Activated CD4-positive, alpha-beta T cell treated with anti-CD3 and anti-CD28 coated beads for 36 hours (primary cell): ENCODE measurements around the gene COL20A1. TPM values are rescaled to one million over a fixed set of nuclear protein-coding genes. Genes with fewer than 3 reads are reported as not detected.

Experiments
- ATAC-seq: fragments of 200-7000 bp; cut with Tn5 transposase; one replicate; pipeline ENCODE4 v1.10.0; 2021; ENCODE audit warnings: mild to moderate bottlenecking, moderate library complexity
- CTCF ChIA-PET: fragments of 350-600 bp; sonication (Branson Sonifier 250); formaldehyde crosslinking; loops from one replicate; lab custom pipeline; 2021; ENCODE audit warnings: antibody characterized with exemption; lab: Charles Lee
- POLR2A ChIA-PET: fragments of 350-600 bp; sonication (Branson Sonifier 250); formaldehyde crosslinking; loops from one replicate; lab custom pipeline; 2021; ENCODE audit warnings: antibody characterized with exemption, inconsistent platforms; lab: Charles Lee
- DNase-seq: peaks from one replicate; pipeline ENCODE4 v3.0.0-alpha.2; 2020
- H3K27ac Mint-ChIP-seq: one replicate; pipeline ENCODE4 v1.8.0; 2021; ENCODE audit warnings: mixed read lengths
- H3K27me3 Mint-ChIP-seq: one replicate; pipeline ENCODE4 v1.8.0; 2021; ENCODE audit warnings: mixed read lengths
- H3K36me3 Mint-ChIP-seq: one replicate; pipeline ENCODE4 v1.8.0; 2021; ENCODE audit warnings: low read depth, mixed read lengths
- H3K4me1 Mint-ChIP-seq: one replicate; pipeline ENCODE4 v1.8.0; 2021; ENCODE audit warnings: mixed read lengths
- H3K4me3 Mint-ChIP-seq: one replicate; pipeline ENCODE4 v1.8.0; 2021; ENCODE audit warnings: mild to moderate bottlenecking, moderate library complexity, mixed read lengths
- H3K9me3 Mint-ChIP-seq: one replicate; pipeline ENCODE4 v1.8.0; 2021; ENCODE audit warnings: low read depth, mixed read lengths
- intact Hi-C, 2 experiments: fragments of 100-400 bp; cut with DNase I in 1 of 2; cut with micrococcal nuclease in 1 of 2; formaldehyde crosslinking; loops; one replicate each; pipeline versions ENCODE4 v1.14.2 to v1.15.1; 2022 to 2024; cut with DNase I, micrococcal nuclease
- total RNA-seq, 2 experiments: library from RNA; stranded (reverse); gene quantifications; one replicate each; pipeline ENCODE4 v1.2.3, GENCODE V29; 2021

Gene COL20A1
- total RNA-seq, 2 experiments from 2014 or later, result 0.04 to 0.09 TPM

DNA sequence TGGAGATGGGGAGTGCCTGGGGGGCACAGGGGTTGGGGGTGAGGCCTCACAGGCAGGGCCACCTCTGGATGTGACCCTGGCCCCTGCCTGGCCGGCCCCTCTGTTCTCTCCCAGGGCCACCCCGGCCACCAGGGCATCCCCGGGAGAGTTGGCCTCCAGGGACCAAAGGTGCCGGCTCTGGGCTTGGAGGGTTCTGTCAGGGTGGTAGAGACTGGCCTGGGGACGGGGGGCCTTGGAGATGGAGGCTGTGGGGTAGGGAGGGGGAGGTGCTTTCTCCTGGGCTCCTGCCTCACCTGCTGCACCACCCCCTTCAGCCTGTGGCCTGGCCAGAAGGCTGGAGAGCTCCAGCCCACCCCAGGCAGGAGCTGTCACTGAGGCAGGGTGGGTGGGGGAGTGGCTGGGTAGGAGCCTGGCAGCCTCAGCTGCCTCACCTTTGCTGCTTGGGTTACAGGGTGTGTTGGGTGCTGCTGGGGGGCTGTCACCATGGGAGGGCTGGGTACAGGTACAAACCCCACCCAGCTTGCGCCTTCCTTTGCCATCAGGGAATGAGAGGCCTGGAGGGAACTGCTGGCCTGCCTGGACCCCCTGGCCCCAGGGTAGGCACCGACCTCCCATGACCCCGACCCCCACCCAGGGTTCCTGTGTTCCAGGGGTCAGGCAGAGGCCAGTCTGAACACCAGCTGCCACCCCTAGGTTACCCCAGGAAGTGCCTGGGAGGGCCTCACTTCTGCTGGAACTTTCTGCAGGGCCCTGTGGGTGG is 32.7 kb downstream of the COL20A1 start:
- H3K27me3 Mint-ChIP-seq, result peaks cover 6% of the 10 kb centered on the region
- ATAC-seq (no peak), DNase-seq (no peak)
- no peaks in the 10 kb centered on the region for H3K4me1 Mint-ChIP-seq
- intact Hi-C loops, result no loop called here
- H3K4me3 Mint-ChIP-seq, result no peak overlapping the region
- H3K9me3 Mint-ChIP-seq, result no peaks in the 10 kb centered on the region
- no peak overlapping the region for H3K27ac Mint-ChIP-seq
- CTCF ChIA-PET, result no interaction called here
- POLR2A ChIA-PET, result no interaction called here
- no peaks in the 10 kb centered on the region for H3K36me3 Mint-ChIP-seq

- Mint-ChIP-seq H3K9me3 (peaks cover under 1% of the 10 kb centered on the region), H3K27me3 (peaks cover 7% of the 10 kb centered on the region), H3K4me1 (no peaks in the 10 kb centered on the region), H3K36me3 (no peaks in the 10 kb centered on the region), H3K4me3 (no peak overlapping the region), H3K27ac (no peak overlapping the region)
- ATAC-seq, result no peak
- DNase-seq, result no peak
- ChIA-PET CTCF (no interaction called here), POLR2A (no interaction called here)
- intact Hi-C loops, result no loop called here
Measured at GRCh38 chr20:63326314-63327230, 33.6 kb downstream of the COL20A1 start.

- no peaks in the 10 kb centered on the region for H3K36me3 Mint-ChIP-seq
- POLR2A ChIA-PET, result no interaction called here
- H3K4me3 Mint-ChIP-seq, result no peak overlapping the region
- peaks cover 6% of the 10 kb centered on the region for H3K9me3 Mint-ChIP-seq
- intact Hi-C loops, result no loop called here
- DNase-seq (no peak), ATAC-seq (no peak)
- peaks cover 11% of the 10 kb centered on the region for H3K27me3 Mint-ChIP-seq
- H3K4me1 Mint-ChIP-seq, result no peaks in the 10 kb centered on the region
- H3K27ac Mint-ChIP-seq, result no peak overlapping the region
- CTCF ChIA-PET, result no interaction called here
Measured at GRCh38 chr20:63327231-63327745, 34.3 kb downstream of the COL20A1 start.

- Mint-ChIP-seq H3K27ac (no peak overlapping the region), H3K4me1 (no peaks in the 10 kb centered on the region), H3K36me3 (no peaks in the 10 kb centered on the region), H3K4me3 (no peak overlapping the region), H3K9me3 (peaks cover 6% of the 10 kb centered on the region), H3K27me3 (peaks cover 11% of the 10 kb centered on the region)
- POLR2A ChIA-PET, result no interaction called here
- CTCF ChIA-PET, result no interaction called here
- ATAC-seq (no peak), DNase-seq (no peak)
- intact Hi-C loops, result no loop called here
Measured at GRCh38 chr20:63328026-63328700, 35.2 kb downstream of the COL20A1 start.

DNA sequence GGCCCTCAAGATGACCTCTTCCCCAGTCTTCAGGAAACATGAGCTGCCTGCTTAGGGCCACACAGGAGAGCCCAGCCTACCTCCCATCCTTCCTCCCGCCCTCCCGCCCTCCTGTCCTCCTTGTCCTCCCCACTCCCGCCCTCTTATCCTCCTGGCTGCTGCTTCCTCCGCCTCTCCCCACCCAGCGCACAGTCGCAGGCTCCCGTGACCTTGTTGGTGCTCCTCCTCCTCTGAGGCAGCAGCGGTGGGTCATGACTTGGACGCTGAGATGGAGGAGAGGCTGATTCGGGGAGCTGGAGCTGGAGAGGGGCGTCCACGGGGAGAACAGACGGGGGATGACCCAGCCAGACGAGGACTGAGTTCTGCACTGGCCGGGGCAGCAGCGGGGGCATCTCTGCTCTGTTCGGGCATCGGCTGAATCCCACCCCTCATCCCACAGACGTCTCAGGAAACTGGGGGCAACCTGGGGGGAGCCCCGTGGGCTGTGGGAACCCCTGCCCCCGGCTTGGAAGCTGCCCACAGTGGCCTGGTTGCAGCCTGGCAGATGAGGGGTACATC is 35.8 kb downstream of the COL20A1 start:
- POLR2A ChIA-PET, result no interaction called here

DNA sequence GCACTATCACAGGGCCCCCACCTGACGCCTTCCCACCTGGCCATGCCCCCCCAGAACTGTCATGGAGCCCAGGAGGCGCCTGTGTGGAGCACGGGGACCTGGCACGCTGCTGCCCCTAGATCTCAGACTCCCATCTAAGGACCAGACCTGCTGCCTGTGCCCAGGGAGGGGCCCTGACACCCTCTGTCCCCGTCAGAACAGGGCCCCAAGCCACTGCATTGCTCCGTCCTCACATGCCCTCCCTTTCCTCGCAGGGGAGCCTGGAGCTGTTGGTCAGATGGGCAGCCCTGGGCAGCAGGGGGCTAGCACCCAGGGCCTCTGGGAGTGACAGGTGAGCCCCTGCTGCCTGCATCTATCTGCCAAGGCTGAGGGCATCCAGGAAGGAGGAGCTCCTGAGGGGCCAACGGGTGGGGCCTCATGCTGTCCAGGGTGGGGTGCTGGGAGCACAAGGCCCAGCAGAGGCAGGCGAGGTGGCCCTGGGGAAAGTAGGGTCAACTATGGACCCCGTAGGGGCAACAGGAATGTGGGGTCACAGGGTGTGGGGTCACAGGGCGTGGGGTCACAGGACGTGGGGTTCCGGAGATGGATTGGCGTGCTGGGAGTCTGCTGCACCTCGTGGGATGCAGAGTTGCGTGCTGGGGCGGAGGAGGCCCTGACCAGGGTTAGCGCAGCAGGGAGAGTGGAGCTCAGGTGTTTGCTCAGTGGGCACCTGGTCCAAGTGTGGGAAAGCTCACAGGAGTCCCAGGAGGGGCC is 36.5 kb downstream of the COL20A1 start:
- Mint-ChIP-seq H3K4me3 (no peak overlapping the region), H3K4me1 (no peaks in the 10 kb centered on the region), H3K27me3 (peaks cover 11% of the 10 kb centered on the region), H3K27ac (no peak overlapping the region), H3K36me3 (no peaks in the 10 kb centered on the region), H3K9me3 (peaks cover 6% of the 10 kb centered on the region)
- POLR2A ChIA-PET, result no interaction called here
- CTCF ChIA-PET, result no interaction called here
- no peak for ATAC-seq
- DNase-seq, result no peak
- intact Hi-C loops, result no loop called here

More for the DNA sequence above, 35.8 kb downstream of the COL20A1 start:
- Mint-ChIP-seq H3K9me3 (peaks cover 6% of the 10 kb centered on the region), H3K27me3 (peaks cover 11% of the 10 kb centered on the region), H3K36me3 (no peaks in the 10 kb centered on the region), H3K27ac (no peak overlapping the region), H3K4me1 (no peaks in the 10 kb centered on the region), H3K4me3 (no peak overlapping the region)
- no peak for DNase-seq
- no peak for ATAC-seq
- CTCF ChIA-PET, result no interaction called here
- intact Hi-C loops, result no loop called here

DNA sequence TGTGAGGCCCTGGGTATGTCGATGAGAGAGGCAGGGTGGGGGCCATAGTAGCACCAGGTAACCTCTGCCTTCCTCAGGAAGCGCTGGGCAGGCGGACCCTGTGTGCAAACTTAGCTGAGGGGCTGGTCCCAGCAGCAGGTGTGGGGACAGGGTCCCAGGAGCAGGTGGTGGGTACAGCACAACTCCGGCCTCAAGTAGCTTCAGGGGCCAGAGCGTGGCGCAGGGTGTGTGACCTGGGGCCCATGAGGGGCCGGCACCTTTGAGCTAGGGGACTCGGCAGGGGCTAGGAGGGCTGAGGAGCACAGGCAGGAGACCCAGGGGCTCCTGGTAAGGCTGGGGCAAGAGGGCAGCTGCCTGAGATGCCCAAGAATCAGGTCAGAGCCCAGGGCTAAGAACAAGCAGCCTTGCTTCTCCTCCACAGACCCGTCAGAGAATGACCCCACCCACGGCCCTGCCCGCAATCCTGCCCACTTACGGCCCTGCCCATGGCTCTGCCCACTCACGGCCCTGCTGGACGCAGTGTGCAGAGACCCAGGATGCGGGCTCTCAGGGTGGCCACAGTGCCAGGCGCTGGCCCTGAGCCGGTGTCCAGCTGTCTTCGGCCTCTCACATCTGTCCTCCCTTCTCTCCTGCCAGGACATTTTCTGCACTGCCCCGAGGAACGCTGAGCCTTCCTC is 37.2 kb downstream of the COL20A1 start:
- ChIA-PET CTCF (interaction anchor here (0.5 kb wide), 1 partner anchor 342 kb away, joined by 3 read pairs; no protein-coding TSS in a partner anchor), POLR2A (no interaction called here)
- Mint-ChIP-seq H3K4me1 (no peaks in the 10 kb centered on the region), H3K27me3 (peaks cover 11% of the 10 kb centered on the region), H3K9me3 (peaks cover 6% of the 10 kb centered on the region), H3K27ac (no peak overlapping the region), H3K36me3 (no peaks in the 10 kb centered on the region), H3K4me3 (no peak overlapping the region)
- DNase-seq (no peak), ATAC-seq (no peak)
- intact Hi-C loops, result no loop called here

- H3K36me3 Mint-ChIP-seq, result no peaks in the 10 kb centered on the region
- CTCF ChIA-PET, result no interaction called here
- ATAC-seq (no peak), DNase-seq (no peak)
- H3K4me1 Mint-ChIP-seq, result no peaks in the 10 kb centered on the region
- H3K9me3 Mint-ChIP-seq, result peaks cover 6% of the 10 kb centered on the region
- intact Hi-C loops, result no loop called here
- no peak overlapping the region for H3K4me3 Mint-ChIP-seq
- peaks cover 11% of the 10 kb centered on the region for H3K27me3 Mint-ChIP-seq
- no peak overlapping the region for H3K27ac Mint-ChIP-seq
- POLR2A ChIA-PET, result no interaction called here
Measured at GRCh38 chr20:63330940-63331339, 38.0 kb downstream of the COL20A1 start.

- intact Hi-C loops, result no loop called here
- POLR2A ChIA-PET, result no interaction called here
- H3K27ac Mint-ChIP-seq, result no peak overlapping the region
- peaks cover 15% of the 10 kb centered on the region for H3K27me3 Mint-ChIP-seq
- no peaks in the 10 kb centered on the region for H3K36me3 Mint-ChIP-seq
- ATAC-seq (no peak), DNase-seq (no peak)
- H3K4me1 Mint-ChIP-seq, result no peaks in the 10 kb centered on the region
- CTCF ChIA-PET, result no interaction called here
- no peak overlapping the region for H3K4me3 Mint-ChIP-seq
- peaks cover 6% of the 10 kb centered on the region for H3K9me3 Mint-ChIP-seq
Measured at GRCh38 chr20:63331741-63332400, 38.9 kb downstream of the COL20A1 start.
